Mesodermal cell (in vitro differentiated cells): ENCODE results near the gene HECTD3. TPM values are rescaled to one million over a fixed set of nuclear protein-coding genes. Genes with fewer than 3 reads are reported as not detected.

Experiments
- H3K27ac ChIP-seq: 2 replicates; pipeline ENCODE4 v1.7.0; 2013; ENCODE audit warnings: mild to moderate bottlenecking, low read depth, low read length, moderate library complexity; ENCODE audit not compliant: severe bottlenecking
- H3K36me3 ChIP-seq: 2 replicates; pipeline ENCODE4 v1.7.1; 2013; ENCODE audit warnings: mild to moderate bottlenecking, low read length, moderate library complexity; ENCODE audit not compliant: control insufficient read depth, insufficient read depth
- H3K4me1 ChIP-seq: one replicate; pipeline ENCODE4 v1.7.1; 2013; ENCODE audit warnings: mild to moderate bottlenecking, low read length; ENCODE audit not compliant: insufficient read depth, control insufficient read depth, poor library complexity, severe bottlenecking
- H3K4me3 ChIP-seq: 2 replicates; pipeline ENCODE4 v1.7.0; 2013; ENCODE audit warnings: low read length, control low read depth, mild to moderate bottlenecking; ENCODE audit not compliant: insufficient read depth, poor library complexity, severe bottlenecking; ENCODE audit errors: extremely low read depth
- H3K9me3 ChIP-seq: 2 replicates; pipeline ENCODE4 v1.7.1; 2013; ENCODE audit warnings: mild to moderate bottlenecking, low read length, moderate library complexity; ENCODE audit not compliant: control insufficient read depth
- WGBS, 2 experiments: methylation state at CpG; one replicate each; pipeline ENCODE4 v1.1.5; 2013; ENCODE audit warnings: missing lambda C conversion rate in 2 of 2; ENCODE audit not compliant: insufficient coverage in 2 of 2; 5-methylcytosine and 5-hydroxymethylcytosine counted together
- polyA plus RNA-seq, 2 experiments: library from polyadenylated mRNA; stranded (reverse); fragments of 50-300 nt; gene quantifications; one replicate each; pipeline ENCODE4 v1.2.3, GENCODE V29; 2013

HECTD3 gene
- polyA plus RNA-seq (2013, experiment 1 of 2): 32.6 TPM
- 24.7 TPM for polyA plus RNA-seq (2013, experiment 2 of 2)

DNA sequence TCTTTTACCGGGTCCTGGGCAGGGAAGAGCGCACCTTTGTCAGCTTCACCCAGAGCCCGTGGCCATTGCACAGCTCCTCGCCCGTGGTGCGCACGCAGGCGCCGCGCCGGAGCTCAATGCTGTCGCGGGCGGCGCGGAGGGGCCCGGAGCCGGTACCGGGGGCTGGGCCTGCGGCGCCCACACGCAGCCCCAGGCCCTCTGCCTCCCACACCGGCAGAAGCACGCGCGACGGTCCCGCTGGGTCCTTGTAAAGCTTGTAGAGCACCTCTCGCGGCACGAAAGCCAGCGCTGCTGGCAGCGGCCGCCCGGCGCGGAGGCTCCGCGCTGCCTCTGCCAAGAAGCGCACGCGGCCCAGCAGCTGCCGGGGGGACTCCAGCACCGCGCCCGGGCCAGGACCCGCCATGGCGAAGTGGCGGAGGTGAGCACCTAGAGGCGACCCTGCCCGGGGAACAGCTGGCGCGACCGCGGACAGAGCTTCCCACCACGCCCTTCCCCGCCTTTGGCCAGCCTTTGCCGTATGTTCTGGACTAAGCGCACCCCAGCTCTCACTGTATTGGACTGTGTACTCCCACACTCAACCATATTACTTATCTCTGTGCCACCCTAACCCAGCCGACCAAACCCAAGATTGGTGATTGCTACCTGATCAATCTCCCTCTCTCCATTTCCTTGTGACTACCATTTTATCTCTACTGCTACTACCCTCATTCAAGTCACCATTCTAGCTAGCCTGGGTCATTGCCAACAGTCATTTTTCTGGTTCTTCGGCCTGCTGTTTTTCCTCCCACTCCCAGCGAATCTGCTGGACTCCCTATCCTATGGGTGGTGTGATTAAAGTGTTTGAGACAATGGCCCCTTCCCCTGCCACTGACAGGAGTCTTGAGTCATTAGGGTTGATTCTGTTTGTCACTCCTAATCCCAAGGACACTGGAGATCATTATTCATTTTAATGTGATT lies at the start of gene HECTD3:
Gene HECTD3 (minus strand): TSS at position 470 of the 957 bp plus-strand sequence. CDS start 67 bp downstream, at position 403.
- Histone ChIP-seq H3K4me3 (peak within 1 kb of the TSS; percentile 91), H3K27ac (peak within 1 kb of the TSS; percentile 86), H3K4me1 (peaks cover 13% of the 10 kb centered on the region), H3K9me3 (no peaks in the 10 kb centered on the region), H3K36me3 (peaks cover 53% of the 10 kb centered on the region)
- WGBS, 2 experiments: 0 to 2% methylated on average over 48 to 51 of the region's 62 CpGs

DNA sequence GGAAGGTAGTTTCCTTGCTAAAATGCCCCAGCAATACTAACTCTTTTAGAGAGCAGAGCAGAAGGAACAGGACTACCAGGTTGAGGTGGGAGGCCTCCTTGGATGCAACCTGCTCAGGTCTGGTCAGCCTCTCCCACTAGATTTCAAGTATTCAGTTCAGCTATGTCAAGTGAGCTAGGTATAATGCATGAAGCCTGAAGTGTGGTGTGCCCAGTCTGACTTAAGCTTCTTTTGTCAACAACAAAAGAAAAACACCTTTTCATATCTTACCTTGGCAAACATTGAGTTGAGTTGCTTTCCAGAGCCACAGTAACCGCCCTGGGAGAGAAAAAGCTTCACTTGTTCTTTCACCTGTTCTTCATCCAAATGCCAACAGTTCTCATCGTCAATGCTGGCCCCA lies 48.7 kb upstream of the HECTD3 start:
- Histone ChIP-seq H3K4me3 (no peak overlapping the region), H3K27ac (no peak overlapping the region), H3K4me1 (no peaks in the 10 kb centered on the region), H3K36me3 (no peaks in the 10 kb centered on the region), H3K9me3 (no peaks in the 10 kb centered on the region)
- WGBS, 2 experiments: 88 to 93% methylated on average over 1 to 2 of the region's 2 CpGs

DNA sequence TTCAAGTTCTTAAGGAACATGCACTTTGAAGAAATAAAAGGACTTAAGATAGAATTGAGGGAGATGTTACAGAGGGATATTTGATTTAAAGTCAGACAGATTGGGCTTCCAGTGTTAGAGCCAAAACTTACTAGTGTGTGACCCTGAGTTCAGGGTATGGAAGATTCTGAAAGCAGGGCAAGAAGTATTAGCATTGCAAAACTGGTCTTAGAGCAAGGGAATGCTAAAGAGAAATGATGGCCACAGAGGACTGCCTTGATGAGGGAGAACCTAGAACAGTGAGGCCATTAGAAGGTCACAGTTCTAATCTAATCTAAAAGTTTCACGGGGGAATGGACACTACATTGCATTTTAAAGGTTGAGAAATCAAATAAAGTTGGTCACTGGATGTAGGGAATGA lies 46.4 kb upstream of the HECTD3 start:
- WGBS, 2 experiments: 86 to 100% methylated on average over 1 of the region's 1 CpG
- H3K4me1 ChIP-seq: no peaks in the 10 kb centered on the region

DNA sequence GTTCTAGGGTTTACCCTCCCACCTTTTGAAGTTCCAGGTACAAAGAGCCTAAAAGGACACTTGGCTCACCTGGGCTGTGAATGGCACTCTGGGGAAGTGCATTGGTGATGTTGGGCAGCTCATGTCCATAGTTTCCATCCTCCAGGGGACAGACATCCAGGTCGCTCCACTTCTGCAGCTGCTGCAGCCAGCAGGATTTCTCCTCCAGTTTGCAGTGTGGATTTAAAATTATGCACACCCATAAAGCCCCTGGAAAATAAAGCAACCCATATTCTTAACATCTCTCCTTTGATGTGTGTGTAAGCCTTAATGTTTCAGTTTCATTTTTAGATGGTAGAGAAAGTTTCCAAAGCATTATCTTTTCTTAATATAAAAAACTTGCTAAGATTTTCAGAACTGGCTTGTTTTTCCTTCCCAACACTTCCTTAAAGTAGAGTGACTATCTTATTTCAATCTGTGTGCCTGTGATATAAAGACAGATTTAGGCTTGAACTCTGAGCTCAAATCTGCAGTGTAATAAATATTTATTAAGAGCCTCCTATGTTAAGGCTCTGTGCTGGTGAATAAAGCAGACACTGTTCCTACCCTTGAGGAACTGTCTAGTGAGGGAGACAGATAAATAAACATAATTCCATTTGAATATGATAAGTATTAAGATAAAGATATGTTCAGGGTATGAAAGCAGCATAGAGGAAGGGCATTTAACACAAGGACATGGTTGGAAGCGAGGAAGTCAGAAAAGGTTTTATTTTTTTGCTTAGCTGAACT lies 40.1 kb upstream of the HECTD3 start:
- Histone ChIP-seq H3K27ac (no peak overlapping the region), H3K36me3 (no peaks in the 10 kb centered on the region), H3K9me3 (no peaks in the 10 kb centered on the region), H3K4me3 (no peak overlapping the region), H3K4me1 (no peaks in the 10 kb centered on the region)
- no CpG with 5 or more reads among the region's 2 CpGs for WGBS, 2 experiments

More for the DNA sequence above, 46.4 kb upstream of the HECTD3 start:
- no peak overlapping the region for H3K27ac ChIP-seq
- no peaks in the 10 kb centered on the region for H3K9me3 ChIP-seq
- no peak overlapping the region for H3K4me3 ChIP-seq
- H3K36me3 ChIP-seq: no peaks in the 10 kb centered on the region

DNA sequence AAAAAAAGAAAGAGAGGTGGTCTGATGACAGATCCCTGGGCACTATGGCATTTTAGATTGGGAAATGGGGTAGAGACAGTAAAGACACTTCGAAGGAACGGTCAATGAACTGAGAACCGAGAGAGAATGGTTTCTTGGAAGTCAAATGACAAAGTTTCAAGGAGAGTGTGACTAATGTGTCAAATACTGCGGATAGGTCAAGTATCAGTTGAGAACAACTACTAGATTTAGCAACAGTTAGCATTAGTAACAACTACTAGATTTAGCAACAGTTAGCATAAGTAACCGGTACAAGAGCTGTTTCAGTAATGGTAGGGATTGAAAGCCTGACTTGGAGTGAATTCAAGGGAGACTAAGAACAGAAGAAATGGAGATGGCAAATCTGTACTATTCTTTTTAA lies 35.9 kb upstream of the HECTD3 start:
- no peaks in the 10 kb centered on the region for H3K4me1 ChIP-seq
- H3K36me3 ChIP-seq: no peaks in the 10 kb centered on the region
- no peak overlapping the region for H3K4me3 ChIP-seq
- 95 to 100% methylated on average over 2 to 4 of the region's 5 CpGs for WGBS, 2 experiments
- no peak overlapping the region for H3K27ac ChIP-seq
- no peaks in the 10 kb centered on the region for H3K9me3 ChIP-seq

DNA sequence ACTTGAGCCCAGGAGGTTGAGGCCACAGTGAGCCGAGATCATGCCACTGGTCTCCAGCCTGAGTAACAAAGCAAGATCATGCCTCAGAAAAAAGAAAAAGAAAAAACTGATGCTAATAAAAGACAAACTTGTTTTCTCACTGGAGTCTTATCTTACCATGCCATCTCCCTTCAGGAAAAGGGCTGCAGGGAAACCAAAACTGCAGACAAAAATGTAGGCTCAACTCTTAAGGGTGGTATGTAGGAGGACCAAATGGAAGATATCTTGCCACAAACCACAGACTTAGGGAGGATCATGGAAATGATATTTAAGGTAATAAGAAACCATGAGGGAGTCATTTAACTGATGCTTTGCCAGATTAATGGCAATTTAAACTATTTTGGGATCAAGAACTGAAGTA lies 33.8 kb upstream of the HECTD3 start:
- Histone ChIP-seq H3K4me3 (no peak overlapping the region), H3K27ac (no peak overlapping the region), H3K9me3 (no peaks in the 10 kb centered on the region), H3K4me1 (no peaks in the 10 kb centered on the region), H3K36me3 (no peaks in the 10 kb centered on the region)
- WGBS, 2 experiments: 80 to 100% methylated on average over 1 of the region's 1 CpG

DNA sequence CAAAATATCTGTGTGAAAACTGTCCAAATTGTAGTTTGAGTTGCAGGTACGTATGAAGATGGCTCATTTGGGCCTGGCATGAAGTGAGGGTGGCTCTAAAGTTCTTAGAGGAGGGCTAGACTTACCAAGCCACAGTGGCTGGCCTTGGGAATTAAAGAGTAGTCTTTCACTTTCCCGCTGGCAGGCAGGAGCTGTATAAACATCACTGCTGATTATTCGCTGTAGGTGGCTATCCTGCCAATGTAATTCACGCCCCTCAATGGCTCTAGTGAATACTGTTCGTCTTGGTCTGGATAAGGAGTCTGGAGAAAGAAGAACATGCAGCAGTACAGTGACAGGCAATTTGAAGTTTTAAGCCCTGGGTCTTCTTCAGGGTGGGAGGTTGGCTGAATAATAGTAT lies 32.0 kb upstream of the HECTD3 start:
- Histone ChIP-seq H3K4me1 (no peaks in the 10 kb centered on the region), H3K36me3 (no peaks in the 10 kb centered on the region), H3K27ac (no peak overlapping the region), H3K9me3 (no peaks in the 10 kb centered on the region), H3K4me3 (no peak overlapping the region)
- 78 to 94% methylated on average over 5 of the region's 5 CpGs for whole genome bisulfite sequencing, 2 experiments

DNA sequence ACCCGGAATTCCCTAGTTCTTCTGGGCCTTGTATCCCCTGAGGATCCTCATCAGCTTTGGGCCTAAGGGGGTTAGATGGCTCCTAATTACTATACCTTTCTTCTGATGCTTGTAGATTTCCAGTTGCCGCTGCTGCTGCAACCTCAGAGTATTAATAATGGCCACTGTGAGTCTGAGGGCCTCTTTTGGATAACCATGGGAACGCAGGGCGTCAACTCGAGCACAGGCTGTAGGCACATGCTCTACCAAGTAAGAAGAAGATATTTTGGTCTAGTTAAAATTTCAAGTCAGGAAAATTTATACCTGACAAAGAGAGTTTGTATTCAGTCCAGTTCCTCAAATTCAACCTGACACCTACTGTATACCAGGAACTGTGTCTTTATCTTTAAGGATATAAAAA lies 29.2 kb upstream of the HECTD3 start:
- H3K4me1 ChIP-seq: no peaks in the 10 kb centered on the region
- no peak overlapping the region for H3K4me3 ChIP-seq
- no peak overlapping the region for H3K27ac ChIP-seq
- no peaks in the 10 kb centered on the region for H3K9me3 ChIP-seq
- H3K36me3 ChIP-seq: no peaks in the 10 kb centered on the region
- WGBS, 2 experiments: 100% methylated on average over 2 to 4 of the region's 5 CpGs

DNA sequence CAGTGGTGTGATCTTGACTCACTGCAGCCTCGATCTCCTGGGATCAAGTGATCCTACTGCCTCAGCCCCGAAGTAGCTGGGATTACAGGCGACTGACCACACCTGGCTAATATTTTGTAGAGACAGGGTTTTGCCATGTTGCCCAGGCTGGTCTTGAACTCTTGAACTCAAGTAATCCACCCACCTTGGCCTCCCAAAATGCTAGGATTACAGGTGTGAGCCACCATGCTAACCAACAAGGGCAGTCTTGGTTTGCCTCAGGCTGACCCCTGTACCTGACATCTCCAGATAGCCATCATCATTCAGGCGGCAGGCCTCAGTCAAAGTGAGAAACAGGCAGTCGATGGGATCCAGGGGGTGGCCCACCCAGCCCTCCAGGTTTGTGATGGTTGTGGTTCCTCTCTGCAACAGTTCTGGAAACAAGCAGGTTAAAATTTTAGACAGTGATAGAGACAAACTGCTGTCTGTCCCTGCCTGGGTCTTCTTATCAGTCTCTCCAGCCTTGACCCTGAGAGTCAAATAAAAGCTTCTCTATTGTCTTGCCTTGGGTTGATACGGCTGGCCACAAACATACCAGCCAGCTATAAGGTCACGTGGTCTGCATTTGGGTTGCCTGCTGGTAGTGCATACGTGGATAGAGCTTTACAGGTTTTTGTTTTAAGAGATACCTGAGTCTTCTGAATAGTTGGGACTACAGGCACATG lies 27.7 kb upstream of the HECTD3 start:
- Histone ChIP-seq H3K4me1 (no peaks in the 10 kb centered on the region), H3K27ac (no peak overlapping the region), H3K9me3 (no peaks in the 10 kb centered on the region), H3K4me3 (no peak overlapping the region), H3K36me3 (no peaks in the 10 kb centered on the region)
- 92% methylated on average over 5 to 8 of the region's 8 CpGs for WGBS, 2 experiments

DNA sequence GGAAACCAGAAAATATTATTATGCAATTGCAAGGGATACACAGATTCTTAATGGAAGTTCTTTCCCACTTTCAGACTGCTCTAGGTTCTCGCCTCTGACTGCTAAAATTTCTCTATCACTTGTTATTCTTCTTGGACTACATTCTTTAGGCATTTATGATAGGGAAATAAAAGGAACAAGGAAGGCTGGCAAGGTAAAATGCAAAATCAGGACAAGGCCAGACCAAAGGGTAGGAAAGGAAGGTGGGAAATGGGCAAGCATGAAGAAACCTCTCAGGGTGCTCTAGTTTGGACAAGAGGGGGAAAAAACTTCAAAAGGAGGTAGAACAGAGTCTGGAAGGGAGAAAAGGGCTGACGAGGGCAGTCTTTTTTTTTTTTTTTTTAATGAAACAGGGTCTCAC lies 27.1 kb upstream of the HECTD3 start:
- no peaks in the 10 kb centered on the region for H3K9me3 ChIP-seq
- H3K36me3 ChIP-seq: no peaks in the 10 kb centered on the region
- H3K4me3 ChIP-seq: no peak overlapping the region
- no CpG with 5 or more reads among the region's 2 CpGs for WGBS, 2 experiments
- no peaks in the 10 kb centered on the region for H3K4me1 ChIP-seq
- no peak overlapping the region for H3K27ac ChIP-seq
